ENCODE measurements around the gene CHST3.

The CHST3 gene

DNA sequence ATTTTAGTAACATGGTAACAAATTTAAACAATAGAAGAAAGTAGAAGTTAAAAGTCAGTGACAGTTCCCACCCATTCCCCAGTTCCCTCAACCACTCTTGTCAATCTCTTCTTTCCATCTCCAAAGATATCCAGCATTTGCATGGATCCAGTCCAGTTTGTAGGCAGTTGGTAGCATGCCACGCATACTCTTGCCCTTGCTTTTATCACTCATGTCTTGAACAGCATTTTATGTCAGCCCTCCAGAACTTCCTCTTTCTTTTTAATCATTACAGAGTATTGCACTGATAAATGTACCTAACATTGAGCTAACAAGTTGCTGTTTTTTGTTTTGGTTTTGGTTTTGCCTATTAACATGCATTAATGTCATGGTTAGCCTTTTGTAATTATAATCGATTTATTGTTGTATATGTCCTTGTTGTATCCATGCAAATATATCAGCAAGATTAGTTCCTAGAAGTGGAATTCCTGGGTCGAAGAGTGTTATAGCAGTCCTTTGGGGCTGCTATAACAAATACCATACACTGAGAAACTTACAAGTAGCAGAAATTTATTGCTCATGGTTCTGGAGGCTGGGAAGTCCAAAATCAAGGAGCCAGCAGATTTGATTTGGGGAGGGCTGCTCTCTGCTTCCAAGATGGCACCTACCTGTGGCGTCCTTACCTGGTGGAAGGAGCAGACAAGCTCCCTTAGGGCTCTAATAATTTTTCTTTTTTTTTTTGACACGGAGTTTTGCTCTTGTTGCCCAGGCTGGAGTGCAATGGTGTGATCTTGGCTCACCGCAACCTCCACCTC, 25.7 kb downstream of the CHST3 start:
- no peak for DNase-seq (ENCODE audit: low read depth in 2 of 2)

DNA sequence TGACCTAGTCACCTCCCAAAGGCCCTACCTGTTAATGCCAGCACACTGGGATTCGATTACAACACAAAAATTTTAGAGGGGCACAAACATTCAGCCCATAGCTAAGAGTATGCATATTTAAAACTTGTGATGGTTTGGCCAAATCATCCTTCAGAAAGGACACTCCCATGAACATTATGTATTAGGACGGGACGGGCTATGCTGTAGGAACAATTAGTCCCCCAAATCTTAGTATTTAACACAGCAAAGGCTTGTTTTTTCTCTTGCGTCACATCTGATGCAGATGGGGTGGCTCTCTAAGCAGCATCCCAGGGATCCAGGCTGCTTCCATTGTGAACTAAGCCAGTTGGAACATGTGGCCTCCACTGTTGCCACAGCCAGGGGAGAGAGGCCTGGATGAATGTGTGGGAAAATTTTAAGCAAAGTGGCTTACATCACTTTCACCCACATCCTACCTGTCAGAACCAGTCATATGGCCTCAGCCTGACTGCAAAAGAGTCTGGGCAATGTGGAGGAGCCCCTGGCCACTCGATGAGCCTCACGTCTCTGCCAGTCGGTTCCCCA, 26.6 kb downstream of the CHST3 start:
- no peak for DNase-seq (ENCODE audit: low read depth in 2 of 2)

DNA sequence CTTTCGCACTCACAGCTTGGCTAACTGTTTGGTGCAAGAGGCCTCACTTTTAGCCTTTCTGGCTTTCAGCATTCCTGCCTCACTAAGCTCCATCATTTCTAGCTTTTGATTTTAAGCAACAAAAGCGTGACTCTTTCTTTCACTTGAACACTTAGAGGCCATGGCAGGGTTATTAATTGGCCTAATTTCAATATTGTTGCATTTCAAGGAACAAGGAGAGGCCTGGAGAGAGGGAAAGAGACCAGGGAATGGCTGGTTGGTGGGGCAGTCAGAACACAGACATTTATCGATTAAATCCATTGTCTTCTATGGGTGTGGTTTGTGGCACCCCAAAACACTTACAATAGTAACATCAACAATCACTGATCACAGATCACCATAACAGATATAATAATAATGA, 31.3 kb downstream of the CHST3 start:
- DNase-seq (ENCODE audit: low read depth in 2 of 2): no peak

DNA sequence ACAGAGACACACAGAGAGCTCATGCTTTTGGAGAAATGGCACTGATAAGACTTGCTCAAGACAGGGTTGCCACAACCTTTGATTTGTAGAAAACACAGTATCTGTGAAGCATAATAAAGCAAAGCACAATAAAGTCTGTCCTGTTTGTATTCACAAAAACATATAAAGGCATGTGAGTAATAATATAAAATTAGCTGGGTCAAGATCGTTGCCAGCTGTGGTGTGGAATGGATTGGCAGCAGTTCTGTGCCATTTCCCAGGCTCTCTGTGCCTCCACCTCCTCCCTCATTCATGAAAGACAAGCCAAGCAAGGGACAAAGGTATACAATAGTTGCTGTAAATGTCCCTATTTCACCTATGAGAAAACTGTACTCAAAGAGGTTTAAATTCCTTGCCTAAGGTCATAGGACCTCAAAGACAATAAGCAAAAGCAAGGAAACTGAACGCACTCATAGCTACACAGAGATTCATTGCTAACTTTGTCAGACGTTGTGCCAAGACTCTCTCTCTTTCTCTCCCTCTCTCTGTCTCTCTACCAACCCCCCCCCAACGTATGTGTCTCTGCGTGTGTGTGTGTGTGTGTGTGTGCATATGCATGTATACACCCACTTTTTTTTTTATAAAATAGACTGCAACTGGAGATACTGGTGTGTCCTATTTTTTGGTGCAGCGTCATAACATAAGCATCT, 31.8 kb downstream of the CHST3 start:
- DNase-seq (ENCODE audit: low read depth in 2 of 2): no peak

DNA sequence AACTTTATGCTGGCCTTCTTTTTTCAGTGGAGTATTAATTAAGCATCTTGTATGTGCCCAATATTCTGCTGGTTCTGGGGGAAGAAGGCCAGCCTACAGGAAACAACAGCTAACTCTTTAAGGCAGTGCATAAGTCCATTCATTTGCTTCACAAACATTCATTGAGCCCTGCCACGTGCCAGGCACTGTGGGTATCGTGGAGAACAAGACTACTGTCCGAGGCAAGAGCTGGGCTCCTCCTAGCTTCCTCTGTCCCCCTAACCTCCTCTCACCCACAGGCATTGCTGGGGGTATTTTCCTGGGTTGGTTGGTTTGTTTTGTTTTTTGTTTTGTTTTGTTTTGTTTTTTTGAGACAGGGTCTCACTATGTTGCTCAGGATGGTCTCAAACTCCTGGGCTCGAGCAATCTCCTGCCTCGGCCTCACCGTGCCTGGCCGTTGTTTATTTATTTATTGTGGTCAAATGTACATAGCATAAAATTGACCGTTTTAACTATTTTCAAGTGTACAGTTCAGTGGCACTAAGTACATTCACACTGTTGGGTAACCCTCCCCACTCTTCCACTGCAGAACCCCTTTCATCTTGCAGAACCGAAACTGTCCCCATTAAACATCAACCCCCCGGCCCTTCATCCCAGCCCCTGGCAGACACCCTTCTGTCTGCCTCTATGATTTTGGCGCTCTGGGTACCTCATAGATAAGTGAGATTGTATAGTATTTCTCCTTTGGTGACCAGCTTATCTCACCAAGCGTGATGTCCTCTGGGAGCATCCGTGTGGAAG, 32.6 kb downstream of the CHST3 start:
- no peak for DNase-seq (ENCODE audit: low read depth in 2 of 2)

DNA sequence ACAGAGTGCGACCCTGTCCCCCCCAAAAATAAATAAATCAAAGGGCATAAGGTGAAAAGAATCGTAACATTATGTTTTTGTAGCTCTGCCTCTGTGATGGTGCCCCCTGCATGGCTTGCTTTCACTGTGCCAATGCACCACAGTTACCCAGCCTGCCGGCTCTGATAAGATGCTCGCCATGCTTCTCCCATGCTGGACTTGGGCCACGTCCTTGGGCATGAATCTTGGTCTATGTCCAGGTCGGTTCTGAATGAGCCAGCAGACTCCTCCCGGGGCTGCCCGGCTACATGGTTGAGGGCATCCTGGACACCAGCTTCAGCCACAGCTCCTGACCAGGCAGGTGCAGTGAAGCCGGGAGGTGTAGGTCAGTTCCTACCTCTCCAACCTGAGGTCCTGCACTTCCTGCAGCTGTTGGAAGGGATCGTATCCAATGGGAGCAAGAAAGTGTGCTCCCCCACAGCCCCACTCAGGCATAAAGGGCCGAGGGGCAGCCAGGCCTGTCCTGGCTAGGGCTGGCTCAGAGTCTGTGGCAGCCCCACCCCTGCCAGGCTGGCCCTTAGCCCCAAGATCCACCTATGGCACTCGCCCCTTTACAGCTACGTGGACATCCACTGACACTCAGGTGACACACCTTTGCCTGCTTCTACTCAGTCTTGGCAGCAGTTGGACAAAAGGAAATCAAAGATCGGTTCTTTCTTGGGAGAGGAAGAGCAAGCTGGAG, 34.1 kb downstream of the CHST3 start:
- no peak for DNase-seq (ENCODE audit: low read depth in 2 of 2)

DNA sequence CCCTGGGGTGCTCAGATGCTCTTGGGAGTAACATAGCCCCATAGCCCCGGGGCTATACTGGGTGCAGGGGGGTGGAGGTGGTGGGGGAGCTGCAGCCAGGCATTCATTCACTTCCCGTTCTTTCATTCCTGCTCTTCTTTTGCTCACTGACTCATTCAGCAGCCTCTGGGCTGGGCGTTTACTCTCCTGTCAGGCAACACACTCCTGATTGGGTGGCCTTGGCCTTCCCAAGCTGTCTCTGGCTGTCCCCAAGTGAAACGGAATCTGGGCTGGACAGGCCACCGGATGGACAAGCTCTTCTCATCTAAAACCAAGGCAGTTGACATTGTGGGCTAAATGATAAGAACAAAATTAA, 34.6 kb downstream of the CHST3 start:
- DNase-seq (ENCODE audit: low read depth in 2 of 2): no peak

DNA sequence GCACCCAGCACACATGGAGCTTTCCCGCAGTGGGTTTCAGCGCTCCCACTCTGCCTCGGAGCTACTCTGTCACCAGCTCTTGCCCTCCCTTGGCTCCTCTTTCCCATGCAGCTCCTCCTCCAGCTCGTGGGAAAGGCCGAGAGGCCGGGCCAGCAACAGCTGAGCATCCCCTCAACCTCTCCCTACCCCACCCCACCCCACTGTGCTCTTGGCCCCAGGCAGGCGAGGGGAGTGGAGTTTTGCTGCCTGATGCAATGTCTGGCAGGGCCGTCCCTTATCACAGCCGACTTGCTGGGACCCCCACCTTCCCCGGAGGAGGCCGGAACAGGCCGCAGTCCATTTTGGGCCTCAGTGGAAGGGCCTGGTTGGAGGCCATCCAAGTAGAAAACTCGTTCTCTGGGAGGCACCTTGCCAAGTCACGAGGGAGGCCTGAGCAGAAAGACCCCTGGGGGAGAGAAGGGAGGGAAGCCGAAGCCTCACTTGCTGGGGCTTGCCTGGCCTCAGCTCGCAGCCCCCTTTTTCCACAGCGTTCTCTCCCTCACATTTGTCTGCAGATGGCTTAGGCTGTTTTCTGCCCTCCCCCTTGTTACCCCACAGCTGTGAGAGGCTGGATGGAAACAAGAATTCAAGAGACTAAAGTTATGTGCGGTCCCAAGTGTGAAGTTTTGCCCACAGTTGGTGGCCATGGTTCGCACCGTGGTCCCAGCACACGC, 35.3 kb downstream of the CHST3 start:
- no peak for DNase-seq (ENCODE audit: low read depth in 2 of 2)

DNA sequence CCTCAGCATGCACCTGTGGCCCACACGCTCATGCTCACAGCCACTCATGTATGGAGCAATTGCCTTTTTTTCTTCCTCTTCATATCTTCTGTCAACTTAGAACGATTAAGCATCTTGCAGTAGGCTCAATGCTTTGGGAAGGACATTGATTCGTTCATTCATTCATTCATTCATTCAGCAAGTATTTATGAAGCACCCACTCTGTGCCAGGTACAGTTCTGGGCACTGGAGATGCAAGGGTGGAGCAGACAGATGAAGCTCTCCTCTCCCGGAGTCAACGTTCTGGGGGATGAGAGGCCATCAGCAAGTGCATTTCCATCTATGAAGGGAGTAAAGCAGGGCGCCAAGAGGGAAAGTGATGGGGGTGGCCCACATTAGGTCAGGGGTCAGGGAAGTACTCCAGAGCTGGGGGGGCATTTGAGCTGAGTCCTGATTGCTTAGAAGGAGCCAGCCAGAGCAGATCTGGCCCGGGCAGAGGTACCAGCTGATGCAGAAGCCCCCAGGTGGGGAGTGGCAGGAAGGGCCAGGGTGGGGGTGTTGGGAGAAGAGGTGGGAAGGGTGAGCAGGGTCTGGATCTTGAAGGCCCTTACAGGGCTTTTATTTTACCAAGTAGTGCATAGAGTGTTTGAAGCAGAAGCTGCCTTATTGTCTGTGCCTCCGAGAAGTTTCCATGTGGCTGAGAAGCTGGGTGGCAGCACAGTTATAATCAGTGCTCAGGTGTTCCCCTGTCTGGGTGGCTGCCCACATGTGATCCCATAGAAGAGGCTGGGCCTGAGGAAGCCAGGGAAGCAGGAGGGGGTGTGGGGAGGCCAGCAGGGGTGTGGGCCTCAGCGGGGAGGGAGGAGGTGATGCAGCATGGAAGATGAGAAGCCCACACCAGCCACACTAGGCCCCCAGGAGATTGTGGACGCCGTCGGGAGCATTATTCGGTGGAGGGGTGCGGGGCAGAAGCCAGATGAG, 36.2 kb downstream of the CHST3 start:
- DNase-seq (ENCODE audit: low read depth in 2 of 2): no peak

DNA sequence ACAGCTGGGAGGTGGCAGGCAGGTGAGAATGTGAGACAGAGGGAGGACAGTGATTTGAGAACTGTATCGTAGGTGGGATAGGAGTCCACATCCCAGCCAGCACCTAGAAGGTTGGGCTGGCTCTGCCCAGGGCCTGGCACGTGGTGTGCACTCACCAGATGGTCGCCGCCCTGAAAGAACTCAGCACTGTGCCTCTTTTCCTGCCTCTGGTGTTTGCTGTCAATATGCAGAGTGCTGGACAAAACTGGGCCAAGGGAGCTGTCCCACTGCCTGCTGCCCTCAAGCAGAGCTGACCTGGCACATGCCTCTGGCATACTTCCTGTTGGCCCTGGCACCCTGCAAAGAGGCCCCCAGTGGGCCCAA, 36.8 kb downstream of the CHST3 start:
- DNase-seq (ENCODE audit: low read depth in 2 of 2): no peak

DNA sequence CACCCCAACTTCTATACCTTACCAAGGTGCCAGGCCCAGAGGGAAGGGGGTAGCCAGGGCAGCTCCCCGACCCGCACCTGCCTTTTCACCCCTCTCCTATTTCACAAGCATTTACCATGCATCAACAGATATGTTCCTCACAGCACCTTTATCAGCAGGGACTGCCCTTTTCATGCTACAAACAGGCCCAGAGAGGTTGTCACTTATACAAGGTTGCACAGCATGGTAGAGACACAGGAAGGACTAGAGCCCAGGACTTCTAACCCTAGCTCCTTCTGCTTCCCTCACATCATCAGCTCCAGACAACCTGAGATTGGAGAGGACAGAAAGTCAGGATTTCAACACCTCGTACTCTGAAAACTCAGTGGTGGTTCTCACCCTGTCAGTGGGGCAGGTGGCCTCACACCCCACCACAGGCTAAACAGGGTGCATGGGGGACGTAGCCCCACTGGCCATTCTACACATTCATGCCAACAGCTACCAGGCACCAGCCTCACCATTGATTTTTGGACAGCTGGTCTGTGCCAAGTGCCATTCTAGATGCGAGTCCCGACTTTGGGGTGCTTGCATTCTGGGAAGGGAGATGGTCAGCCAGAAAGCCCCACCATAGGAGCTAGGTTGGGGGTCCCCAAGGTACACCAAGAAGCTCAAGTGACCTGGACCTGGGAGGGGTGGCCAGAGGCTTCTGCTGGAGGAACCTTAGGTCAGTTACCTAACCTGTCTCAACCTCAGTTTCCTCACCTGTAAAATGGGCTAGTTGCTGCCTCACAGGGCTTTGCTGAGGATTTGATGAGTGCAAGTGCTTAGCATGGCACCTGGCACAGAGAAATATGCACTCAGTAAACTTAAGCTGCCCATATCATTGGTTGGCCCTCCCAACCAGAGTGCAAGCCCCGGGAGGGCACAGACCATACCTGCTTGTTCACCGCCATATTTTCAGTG, 38.4 kb downstream of the CHST3 start:
- no peak for DNase-seq (ENCODE audit: low read depth in 2 of 2)

DNA sequence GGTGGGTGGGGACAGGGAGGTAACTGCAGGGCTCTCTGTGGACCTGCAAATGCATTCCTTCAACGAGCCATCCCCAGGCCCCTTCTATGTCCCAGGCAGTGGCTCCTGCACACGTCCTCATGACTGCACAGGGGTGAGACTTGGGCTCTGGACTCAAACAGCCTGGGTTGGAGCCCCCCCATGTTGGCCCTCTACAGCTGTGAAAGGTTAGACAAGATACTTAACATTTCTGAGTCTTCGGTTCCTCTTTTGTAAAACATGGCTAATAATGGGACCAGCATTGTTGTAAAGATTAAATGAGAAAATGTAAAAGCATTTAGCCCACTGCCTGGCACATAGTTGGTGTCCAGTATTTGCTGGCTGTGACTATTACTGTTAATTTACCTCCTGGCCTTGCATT, 41.8 kb downstream of the CHST3 start:
- DNase-seq (ENCODE audit: low read depth in 2 of 2): no peak

DNA sequence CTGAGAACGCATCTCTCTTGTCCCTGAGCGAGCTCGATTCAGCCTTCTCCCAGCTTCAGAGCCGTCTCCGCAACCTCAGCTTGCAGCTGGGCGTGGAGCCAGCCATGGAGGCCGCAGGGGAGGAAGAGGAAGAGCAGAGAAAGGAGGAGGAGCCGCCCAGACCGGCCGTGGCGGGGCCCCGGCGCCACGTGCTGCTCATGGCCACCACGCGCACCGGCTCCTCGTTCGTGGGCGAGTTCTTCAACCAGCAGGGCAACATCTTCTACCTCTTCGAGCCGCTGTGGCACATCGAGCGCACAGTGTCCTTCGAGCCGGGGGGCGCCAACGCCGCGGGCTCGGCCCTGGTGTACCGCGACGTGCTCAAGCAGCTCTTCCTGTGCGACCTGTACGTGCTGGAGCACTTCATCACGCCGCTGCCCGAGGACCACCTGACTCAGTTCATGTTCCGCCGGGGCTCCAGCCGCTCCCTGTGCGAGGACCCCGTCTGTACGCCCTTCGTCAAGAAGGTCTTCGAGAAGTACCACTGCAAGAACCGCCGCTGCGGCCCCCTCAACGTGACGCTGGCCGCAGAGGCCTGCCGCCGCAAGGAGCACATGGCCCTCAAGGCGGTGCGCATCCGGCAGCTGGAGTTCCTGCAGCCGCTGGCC, 43.2 kb downstream of the CHST3 start:
- no peak for DNase-seq (ENCODE audit: low read depth in 2 of 2)

DNA sequence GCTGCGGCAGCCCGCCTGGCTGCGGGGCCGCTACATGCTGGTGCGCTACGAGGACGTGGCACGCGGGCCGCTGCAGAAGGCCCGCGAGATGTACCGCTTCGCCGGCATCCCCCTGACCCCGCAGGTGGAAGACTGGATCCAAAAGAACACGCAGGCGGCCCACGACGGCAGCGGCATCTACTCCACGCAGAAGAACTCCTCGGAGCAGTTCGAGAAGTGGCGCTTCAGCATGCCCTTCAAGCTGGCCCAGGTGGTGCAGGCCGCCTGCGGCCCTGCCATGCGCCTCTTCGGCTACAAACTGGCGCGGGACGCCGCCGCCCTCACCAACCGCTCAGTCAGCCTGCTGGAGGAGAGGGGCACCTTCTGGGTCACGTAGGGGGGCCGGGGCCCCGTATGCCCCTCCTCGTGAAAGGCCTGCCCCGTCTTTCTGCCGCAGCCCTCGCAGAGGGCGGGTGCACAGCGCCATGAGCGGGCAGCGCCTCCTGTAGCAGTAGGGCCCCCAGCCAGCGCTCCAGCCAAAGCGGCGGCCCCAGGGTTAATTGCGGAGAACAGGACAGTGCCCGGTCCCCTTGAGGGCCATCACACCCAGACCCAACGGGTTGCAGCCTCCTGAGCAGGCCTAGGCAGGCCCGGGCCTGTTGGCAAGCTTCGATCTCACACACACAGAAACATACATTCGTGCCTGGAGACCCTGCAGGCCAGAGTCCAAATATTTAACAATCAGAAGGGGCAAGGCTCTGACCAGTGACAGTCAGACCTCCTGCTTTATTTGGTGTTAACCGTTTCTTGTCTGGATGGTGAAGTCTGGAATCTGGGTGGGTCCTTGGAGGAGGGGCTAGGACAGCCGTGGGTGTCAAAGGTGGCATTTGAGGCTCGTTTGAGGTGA, 44.1 kb downstream of the CHST3 start:
- DNase-seq (ENCODE audit: low read depth in 2 of 2): no peak

DNA sequence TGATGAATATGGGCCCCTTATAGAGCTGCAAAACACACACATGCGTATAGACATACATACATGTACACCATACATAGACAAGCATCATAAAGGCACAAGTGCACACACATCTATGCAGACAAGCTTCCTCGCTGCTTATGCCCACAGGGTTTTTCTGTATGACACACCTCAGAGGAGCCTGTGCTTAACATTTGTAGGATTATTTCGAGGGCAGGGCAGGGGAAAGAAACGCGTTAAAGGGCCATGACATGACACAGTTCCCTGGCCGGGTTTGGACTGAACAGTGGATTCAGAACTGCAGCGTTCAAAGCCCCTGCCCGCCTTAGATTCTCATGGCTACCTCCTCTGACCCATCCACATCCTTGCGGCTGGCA, 44.8 kb downstream of the CHST3 start:
- no peak for DNase-seq (ENCODE audit: low read depth in 2 of 2)

DNA sequence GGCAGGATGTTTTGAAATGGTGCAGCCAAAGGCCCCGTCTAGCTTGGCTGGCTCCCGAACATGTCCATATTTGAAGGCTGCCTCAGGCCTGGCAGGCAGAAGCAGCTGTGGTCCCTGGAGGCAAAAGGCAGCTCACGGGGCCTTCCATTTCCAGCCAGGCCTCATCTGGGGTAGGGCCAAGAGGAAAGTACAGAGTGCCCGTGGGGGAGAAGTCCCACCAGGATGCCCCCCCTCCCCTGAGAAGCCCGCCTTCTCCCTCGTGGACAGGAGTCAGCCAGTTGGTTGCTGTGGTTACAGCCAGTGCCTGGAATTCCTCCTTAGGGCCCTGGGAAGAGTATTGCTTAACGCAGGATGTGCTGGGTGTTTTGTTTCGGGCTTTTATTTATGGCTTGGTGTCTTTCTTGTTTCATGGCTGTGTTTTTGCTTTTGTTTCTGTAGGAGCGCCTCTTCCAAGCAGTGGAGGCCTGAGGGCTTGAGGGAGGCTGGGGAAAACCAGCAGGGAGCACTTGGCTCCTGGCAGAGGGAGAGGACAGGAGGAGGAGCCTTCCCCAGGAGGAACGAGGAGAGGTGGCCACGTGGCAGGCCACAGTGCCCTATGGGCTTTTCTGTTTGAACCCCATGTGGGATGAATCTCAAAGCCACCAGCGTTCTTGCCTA, 45.4 kb downstream of the CHST3 start:
- no peak for DNase-seq (ENCODE audit: low read depth in 2 of 2)
